ENCODE results near the gene ANKRD39.

The ANKRD39 gene

DNA sequence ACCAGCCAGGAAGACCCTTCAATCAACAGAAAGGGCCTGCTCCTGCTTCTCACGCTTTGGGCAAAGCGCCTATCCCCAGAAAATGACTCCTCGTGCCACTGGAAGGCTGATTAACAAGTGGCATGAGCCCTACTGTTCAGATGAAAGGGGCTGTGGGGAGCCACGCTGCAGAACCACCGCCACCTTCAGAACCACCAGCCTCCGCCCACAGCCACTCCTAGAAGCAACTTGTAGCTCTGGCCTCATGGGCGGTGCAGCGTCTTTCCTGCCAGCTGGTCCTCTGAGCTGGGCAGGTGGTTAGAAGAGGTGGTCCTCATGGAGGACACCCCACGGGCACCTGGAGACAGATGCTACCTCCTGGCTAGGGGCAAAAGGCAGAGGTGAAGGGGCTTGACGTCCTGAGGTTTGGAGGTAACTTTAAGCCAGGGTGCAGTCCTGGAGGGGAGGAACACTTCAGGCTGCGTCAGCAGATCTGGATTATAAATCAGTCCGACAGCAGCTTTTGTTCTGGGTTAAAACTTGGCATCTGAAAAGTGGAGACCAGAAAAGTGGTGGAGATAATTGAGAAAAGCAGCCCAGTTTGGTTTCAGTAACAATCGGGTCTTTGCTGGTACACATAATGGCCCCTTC, 12.9 kb upstream of the ANKRD39 start:
- in situ Hi-C loops (cut with HindIII; ENCODE audit: low sequenced_read_pairs) = no loop called here
- peak overlapping the region; percentile 73 for H3K4me3 ChIP-seq (ENCODE audit: low read depth, low read length)
- TF ChIP-seq, protein P1, sequence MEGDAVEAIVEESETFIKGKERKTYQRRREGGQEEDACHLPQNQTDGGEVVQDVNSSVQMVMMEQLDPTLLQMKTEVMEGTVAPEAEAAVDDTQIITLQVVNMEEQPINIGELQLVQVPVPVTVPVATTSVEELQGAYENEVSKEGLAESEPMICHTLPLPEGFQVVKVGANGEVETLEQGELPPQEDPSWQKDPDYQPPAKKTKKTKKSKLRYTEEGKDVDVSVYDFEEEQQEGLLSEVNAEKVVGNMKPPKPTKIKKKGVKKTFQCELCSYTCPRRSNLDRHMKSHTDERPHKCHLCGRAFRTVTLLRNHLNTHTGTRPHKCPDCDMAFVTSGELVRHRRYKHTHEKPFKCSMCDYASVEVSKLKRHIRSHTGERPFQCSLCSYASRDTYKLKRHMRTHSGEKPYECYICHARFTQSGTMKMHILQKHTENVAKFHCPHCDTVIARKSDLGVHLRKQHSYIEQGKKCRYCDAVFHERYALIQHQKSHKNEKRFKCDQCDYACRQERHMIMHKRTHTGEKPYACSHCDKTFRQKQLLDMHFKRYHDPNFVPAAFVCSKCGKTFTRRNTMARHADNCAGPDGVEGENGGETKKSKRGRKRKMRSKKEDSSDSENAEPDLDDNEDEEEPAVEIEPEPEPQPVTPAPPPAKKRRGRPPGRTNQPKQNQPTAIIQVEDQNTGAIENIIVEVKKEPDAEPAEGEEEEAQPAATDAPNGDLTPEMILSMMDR (IDR thresholded peaks at IDR 0.05; ENCODE audit: low read depth, low read length) = no peak
- DNase-seq (ENCODE audit: low read depth, low spot score) = peak; percentile 35

DNA sequence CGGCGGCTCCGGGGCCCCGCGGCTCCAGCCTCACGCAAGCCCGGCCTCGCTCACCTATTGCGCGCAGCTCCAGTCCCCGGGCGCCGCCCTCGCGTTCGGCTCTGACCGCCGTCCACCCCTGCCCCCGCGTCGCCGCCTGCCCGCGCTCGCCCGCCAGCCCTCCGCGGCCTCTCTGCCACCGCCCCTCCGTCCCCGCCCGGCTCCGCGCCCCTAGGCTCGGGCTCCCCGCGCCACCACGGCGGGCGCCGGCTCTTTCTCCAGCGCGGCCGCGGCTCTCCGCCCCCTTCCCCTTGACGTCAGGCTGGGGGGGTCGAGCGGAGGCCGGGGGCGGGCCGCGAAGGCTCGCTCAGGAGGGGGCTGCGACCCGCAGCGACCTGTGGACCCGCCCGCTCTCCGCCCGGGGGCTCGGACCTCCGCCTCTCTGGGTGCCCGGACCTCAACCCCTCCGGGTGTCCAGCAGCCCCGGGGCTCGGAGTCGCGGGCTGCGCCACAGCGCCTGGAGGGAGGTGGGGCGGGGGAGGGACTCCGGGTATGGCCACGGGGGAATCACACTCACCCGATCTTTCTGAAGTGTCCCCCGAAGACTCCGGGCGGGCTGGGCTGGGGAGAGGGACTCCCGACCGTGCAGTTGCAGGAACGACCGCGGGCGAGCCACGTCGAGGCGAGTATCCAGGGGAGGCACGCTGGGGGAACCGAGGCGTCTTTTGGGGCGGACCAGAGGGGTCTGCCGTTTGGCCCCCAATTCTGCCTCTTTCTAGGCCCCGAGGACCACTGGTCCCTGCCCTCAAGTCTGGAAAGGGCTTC, 12.2 kb upstream of the ANKRD39 start, which contains the start of gene SEMA4C:
TSS of gene SEMA4C (minus strand) at position 259 of the 804 bp plus-strand sequence. CDS start 2,194 bp downstream, outside the sequence.
- in situ Hi-C loops (cut with HindIII; ENCODE audit: low sequenced_read_pairs) = no loop called here
- TF ChIP-seq, protein P1 (IDR thresholded peaks at IDR 0.05; ENCODE audit: low read depth, low read length) = no peak
- DNase-seq (ENCODE audit: low read depth, low spot score) = peak; percentile 28
- peak within 1 kb of the TSS; percentile 73 for H3K4me3 ChIP-seq (ENCODE audit: low read depth, low read length)

DNA sequence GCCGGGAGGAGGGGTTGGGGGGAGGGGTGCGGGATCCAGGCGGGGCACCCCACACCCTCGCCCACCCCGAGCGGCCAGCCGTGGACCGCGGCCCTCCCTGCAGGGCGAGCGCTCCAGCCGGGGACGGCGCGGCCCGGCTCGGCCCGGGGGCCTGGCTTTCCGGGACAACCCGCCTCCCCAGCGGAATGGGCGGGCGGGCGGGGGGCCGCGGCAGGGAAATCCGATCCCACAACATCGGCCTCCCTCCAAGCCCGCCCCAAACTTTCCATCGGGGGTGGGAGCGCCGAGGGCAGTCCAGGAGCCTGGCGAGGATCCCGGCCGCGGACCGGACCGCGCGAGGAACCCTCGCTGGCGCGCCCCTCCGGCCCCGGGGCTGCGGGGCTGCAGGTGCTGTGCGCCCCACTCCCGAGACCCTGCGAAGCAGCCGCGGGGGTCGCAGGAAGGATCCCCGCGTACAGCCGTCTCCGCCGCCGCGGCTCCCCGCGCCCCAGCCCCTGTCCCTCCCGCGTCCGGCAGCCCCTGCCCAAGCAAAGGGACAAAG, 11.5 kb upstream of the ANKRD39 start:
- in situ Hi-C loops (cut with HindIII; ENCODE audit: low sequenced_read_pairs) = no loop called here
- peak; percentile 80 for DNase-seq (ENCODE audit: low read depth, low spot score)
- TF ChIP-seq, protein P1 (IDR thresholded peaks at IDR 0.05; ENCODE audit: low read depth, low read length) = no peak
- H3K4me3 ChIP-seq (ENCODE audit: low read depth, low read length) = peak overlapping the region; percentile 73

DNA sequence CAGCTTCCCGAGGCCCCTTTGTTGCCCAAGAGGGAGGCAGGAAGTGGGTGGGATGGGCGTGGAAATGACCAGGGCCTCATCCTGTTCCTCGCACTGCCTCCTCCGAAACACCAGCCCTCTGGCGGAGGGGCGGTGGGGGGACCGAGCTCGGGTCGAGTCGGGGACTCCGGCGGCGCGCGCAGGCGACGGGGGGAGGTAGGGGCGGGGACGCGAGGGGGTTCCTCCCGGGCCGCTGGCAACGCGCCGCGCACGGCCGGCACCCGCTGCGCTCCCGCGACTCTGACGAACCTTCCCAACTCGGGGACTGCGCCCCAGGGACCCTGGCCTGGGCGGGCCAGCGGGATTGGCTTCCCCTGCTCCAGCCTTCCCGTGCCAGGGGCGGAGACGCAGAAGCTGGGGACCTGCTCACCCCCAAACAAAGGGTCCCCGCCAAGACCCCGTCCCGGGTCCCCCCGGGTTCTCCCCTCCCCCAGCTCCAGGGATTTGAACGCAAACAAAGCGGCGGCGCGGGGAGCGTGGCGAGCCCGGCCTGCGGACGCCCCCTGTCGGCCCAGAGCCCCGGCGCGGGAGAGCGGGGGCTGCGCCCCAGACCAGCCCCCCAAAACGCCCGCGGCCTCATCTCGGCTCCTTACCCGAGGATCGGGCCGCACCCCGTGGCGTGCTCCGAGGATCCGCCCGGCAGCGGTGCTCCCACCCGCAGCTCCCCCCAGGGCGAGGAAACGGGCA, 10.9 kb upstream of the ANKRD39 start:
- in situ Hi-C loops (cut with HindIII; ENCODE audit: low sequenced_read_pairs) = no loop called here

DNA sequence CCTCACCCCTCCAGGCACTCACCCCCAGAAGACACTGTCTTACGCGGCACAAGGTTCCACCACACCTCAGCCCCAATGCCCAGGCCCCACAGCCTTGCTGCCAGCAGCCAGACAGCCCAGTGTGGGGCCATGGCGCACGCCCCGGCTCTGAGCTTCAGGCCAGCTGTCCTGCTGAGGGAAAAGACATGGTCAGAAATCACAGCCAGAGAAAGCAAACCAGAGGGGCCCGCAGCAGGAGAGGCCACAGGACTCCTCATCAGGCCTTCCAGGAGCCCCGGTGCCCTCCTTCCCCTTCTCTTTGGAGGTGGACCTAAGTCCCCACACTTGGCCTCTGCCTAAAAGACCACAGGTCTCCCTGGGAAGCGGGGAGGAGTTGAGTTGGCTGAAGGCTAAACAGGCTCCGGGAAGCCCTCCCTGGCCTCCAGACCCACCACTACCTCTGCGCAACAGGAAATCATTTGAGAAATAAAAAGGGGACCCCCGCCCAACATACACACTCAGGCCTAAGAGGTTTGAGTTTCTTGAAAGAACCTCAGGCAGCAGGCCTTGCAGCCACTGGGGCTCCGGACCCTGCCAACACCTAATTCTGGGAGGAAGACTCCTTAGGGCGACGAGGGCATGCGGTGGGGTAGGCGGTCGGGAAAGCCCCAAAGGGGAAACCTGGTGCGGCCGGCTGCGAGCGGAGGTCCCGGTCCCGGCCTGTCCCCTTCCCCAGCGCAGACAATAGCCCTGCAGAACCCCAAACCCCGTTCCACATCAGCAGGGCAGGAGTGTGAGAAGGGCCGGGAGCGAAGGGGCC, 10.1 kb upstream of the ANKRD39 start:
- H3K4me3 ChIP-seq (ENCODE audit: low read depth, low read length) = peak overlapping the region; percentile 73
- in situ Hi-C loops (cut with HindIII; ENCODE audit: low sequenced_read_pairs) = no loop called here
- TF ChIP-seq, protein P1 (IDR thresholded peaks at IDR 0.05; ENCODE audit: low read depth, low read length) = no peak
- DNase-seq (ENCODE audit: low read depth, low spot score) = peak; percentile 49

More for the DNA sequence above, 10.9 kb upstream of the ANKRD39 start:
- TF ChIP-seq, protein P1 (IDR thresholded peaks at IDR 0.05; ENCODE audit: low read depth, low read length) = peak; percentile 62
- H3K4me3 ChIP-seq (ENCODE audit: low read depth, low read length) = peak overlapping the region; percentile 73
- DNase-seq (ENCODE audit: low read depth, low spot score) = peak; percentile 91

Data from astrocyte of the spinal cord (primary cell).